Middle frontal gyrus (tissue), 1 donor: Measurements from ENCODE around the gene CSRP1.
A peak's percentile ranks its signal among the peaks of the same experiment; 100 is the strongest.
"Not testable (repeated sequence)": the region's sequence is repeated elsewhere in the genome, so short reads cannot be mapped to it uniquely, and the experiment has no call there.

ENCODE experiments used
- DNase-seq: peaks from one replicate; pipeline ENCODE4 v3.0.0-alpha.2; 2015; ENCODE audit warnings: low spot score; ENCODE audit errors: extremely low spot score

CSRP1 gene

DNA sequence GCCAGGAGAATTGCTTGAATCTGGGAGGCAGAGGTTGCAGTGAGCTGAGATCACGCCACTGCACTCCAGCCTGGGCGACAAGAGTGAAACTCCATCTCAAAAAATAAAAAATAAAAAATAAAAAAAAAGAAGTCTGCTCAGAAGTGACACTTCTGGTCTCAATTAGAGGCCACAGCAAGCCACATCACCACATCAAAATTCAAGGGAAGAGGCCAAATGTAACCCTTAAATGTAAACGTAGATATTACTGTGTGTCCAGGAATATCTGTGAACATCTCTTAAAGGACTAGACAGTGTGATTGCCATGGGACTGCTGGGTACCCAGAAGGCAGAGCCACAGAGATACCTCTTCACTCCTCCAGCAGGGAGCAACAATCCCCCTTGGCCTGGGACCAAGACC is 28.3 kb downstream of the CSRP1 start:
- not testable (repeated sequence) for DNase-seq

DNA sequence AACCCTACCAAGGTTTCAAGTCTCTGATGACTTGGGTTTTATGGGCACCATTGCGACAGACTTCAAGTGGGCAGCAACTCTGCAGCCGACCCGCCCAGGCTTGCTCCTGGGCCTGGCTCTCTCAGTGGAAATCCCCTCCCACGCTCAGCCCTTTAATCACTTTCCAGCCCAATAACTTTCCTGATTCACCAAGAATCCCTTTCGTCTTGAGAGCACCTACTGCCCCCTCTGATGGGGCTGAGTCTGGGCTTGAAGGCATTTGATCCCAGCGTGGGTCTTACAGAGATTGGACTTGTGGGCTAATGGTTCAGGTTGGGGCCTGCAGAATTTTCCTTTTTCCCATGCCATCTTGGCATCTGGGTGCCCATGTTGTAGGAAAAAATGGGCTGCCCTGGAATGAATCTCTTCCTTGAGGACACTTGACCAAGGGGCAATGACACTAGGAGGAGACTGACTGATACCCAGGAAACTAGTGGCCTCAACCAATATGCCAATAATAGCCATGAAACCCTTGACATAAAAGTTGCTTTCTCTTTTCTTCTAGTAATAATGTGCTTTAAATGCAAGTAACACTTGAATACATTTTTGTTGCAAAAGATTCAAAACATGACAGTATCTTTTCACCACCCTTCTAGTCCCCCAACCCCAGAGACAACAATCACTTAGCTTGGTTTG is 30.1 kb downstream of the CSRP1 start:
- no peak for DNase-seq

DNA sequence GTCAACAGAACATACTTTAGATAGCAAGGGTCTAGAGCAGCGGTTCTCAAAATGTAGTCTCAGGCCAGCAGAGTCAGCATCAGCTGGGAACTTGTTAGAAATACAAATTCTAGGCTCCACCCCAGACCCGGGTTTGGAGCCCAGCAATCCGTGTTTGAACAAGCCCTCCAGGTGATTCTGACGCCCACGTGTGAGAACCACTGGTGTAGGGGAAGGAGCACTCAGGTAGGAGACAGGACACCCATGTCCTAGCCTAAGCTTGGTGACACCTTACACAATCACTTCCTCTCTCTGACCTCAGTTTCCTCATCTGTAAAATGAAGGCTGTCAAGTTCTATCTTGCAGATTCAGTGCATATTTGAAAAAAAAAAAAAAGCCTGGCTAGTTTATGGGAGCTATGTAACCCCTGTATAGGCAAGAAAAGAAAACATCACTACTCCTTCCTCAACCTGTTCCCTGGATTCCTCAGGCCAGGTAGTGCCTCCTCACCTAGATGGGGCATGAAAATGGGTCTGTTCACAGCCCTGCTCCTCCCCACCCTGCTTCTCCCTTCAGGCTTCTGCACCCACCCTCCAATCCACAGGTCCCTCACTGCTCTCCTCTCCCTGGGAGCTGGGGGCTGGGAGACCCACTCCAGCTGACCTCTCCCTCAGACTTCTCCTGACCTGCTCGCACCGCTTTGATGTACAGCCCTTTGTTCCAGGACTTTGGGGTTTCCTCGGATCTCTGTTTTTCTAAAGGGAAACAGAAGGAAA is 30.8 kb downstream of the CSRP1 start:
- no peak for DNase-seq

DNA sequence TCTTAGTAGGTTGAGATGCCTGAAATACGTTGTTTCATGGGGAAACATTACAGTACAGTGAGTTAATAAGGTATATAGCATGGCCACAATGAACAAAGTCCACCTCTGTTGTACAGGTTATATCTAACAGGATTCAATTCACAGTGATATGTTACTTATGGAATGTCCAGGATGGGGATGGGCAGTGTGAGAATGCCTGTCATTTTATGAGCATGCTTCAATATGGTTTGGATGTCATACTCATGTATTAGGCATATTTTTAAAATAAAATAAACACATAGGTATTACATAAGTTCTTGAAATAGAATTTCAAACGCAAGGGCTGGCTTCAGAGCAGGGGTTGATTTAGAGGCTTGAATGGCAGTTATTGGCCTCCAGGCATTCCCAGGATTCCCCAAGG is 31.8 kb downstream of the CSRP1 start:
- no peak for DNase-seq

DNA sequence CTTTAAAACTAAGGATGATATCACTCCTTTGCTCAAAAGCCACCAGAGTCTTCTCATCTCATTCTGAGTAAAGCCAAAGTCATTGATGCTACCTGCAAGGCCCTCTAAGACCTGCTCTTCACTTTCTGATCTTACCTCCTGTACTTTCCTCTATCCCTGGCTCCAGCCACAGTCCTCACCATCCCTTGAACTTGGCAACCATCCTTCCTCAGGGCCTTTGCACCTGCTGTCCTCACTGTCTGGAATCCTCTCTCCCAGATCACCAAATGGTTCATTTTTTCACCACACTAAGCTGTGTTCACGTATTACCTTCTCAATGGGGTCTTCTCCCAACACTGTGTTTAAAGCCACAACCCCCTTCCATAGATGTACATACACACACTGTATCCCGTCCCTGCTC is 33.6 kb downstream of the CSRP1 start:
- no peak for DNase-seq

DNA sequence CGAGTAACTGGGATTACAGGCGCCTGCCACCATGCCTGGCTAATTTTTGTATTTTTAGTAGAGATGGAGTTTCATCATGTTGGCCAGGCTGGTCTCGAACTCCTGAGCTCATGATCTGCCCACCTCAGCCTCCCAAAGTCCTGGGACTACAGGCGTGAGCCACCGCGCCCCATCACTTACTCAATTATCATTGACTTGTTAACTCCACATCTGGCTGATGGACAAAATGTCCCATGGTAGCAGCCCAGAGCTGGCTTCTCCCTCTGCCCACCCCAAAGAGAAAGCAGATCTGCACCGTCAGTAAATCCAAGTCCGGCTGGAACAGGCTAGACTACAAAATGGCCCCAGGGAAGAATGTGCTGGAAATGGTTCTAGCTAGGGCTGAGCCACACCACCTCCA is 34.6 kb downstream of the CSRP1 start:
- DNase-seq, result not testable (repeated sequence)

DNA sequence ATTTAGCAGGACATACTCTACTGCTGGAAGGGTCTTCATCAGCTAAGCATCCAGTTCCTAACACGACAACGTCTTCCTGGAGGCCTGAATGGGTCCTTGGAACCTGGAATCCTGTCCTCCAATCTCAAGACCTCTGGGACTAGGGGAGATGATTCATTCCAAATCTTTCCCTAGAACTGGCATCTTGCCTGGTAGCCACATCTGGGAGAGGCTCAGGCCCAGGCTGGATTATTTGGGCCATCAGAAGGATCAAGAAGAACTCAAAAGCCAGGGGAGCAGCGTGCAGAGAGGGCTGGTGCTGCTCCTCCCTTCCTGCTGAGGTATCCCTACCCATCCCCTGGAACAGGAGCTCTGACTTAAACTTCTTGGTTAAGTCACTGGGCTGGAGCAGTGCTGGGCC is 35.2 kb downstream of the CSRP1 start:
- DNase-seq, result no peak

DNA sequence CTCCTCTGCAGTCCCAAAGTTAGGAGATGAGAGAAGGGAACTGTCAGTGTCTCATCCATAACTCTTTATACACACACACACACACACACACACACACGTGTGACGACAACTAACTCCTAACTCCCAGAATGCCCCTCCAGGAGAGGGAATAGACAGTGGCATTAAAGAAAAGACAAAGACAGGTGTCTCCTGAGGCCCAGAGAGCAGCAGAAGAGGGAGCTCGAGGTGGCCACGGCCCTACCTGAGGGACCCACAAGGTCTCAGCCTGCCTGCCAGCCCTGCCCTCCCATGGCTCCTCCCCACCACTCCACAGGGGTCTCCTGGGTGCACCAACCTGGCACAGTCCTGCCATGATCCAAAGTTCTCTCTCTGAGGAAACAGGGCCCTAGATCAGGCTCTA is 36.3 kb downstream of the CSRP1 start:
- DNase-seq, result no peak

DNA sequence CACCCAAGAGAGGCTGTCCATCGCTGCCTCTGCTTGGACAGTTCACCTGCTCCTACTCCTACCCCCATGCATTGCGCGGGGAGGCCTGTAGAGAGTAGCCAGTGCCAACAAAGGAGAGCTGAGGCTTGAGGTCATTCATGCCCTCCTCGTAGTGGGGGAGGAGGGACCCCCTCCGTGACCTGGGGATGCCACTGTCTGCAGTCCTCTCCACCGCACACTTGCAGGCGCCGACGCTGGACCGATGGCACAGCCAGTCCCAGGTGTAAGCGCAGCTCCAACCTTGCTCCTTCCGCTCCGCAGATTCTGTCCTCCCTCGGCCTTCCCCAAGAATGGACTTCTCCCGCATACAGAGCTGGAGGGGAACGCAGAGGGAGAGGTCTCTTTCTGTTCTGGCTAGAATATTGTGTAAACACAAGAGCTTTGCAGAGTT is 37.3 kb downstream of the CSRP1 start:
- DNase-seq, result no peak

DNA sequence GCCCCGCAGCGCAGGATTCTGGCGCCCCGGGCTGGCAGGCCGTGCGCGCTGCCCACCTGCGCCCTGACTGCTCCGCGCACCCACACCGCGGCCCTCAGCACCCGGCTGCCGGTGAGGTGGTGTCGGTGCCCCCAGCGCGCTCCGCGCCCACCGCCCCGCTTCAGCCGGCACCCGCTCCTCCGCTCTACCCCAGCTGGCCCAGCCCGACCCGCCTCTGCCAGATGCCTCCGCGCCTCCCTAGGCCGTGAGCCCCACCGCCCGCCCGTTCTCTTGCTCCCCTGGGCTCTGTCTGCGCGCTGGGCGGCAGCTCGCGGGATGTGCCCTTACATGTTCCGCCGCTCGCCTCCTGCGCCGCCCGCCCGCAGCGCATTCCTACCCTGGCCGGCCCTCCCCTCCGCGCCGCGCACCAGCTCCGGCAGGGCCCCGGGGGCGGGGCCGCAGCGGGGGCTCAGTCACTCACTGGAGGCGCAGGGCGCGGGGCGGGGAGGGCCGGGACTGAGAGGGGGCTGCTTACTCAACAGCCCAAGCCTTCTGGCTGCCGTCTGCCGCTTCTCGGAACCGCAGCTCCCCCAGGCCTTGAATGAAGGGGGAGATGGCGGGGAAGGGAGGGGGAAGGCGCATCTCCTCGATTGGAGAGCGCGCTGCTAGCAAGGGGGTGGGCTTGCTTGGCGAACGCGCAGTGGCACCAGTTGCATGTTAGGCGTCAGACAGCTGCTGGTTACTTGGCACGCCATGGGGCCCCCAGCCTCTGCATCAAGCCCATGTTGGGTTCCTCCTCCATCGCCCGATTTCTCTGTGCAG is 37.9 kb downstream of the CSRP1 start, which contains the start of gene PHLDA3:
Gene PHLDA3, minus strand, starts transcription at position 345 of the 801 bp plus-strand sequence. CDS start 402 bp downstream, outside the sequence.
- peak; percentile 79 for DNase-seq

DNA sequence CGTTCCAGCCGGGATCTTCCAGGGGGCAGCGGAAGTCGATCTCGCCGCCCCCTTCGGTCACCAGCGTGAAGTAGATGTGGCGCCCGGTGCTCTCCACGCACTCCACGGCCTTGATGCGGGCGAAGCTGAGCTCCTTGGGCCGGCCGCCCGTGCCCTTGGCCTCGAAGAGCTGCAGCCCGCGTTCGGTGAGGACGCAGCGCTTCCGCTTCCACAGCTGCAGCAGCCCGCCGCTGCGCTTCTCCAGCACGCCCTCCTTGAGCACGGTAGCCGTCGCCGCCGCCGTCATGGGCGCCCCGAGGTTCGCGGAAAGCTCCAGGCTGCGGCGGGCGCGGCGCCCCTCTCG is 38.5 kb downstream of the CSRP1 start:
- DNase-seq, result no peak

DNA sequence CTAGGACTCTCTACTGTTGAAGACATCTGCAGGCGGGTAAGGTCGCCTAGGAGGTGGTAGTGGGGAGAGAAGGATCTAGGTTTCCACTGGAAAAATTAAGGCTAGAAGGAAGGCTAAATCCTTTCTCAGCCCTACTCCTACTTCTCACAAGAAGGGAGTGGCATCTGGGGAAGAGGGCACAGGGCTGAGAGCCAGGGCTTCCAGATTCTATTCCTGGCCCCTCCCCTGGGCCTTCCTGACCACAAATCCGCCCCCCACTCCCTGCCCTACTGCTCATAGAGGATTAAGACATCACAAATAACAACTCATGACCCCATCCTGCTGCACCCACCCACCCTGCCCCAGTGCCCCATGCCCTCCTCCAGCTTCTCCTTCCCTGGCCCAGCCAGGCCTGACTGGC is 40.4 kb downstream of the CSRP1 start:
- DNase-seq, result no peak

DNA sequence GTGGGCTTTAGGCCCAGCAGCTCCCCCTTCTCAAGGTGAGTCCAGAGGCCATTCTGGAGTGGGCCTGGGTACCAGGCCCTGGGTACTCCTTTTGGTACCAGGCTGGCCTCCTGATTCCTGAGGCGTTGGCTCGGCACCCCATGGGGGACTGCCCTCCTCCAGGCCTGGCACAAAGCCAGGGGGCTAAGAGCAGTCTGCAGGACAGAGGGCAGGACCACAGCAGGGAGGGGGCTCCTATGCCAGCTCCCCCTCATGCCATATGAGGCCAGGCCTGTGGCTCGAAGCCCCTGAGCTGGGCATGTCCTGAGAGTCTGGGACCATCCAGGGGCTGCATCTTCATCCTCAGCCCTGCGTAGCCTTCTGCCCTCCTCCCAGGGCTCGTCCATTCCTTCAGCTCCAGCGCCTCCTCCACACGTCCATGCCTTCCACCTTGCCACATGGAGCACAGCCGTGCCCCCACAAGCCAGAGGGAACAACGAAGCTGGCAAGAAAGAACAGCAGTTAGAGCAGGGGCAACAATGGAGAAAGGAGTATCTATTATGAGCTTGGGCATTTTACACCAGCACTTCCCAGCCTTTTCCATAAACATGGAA is 41.1 kb downstream of the CSRP1 start:
- DNase-seq, result no peak

DNA sequence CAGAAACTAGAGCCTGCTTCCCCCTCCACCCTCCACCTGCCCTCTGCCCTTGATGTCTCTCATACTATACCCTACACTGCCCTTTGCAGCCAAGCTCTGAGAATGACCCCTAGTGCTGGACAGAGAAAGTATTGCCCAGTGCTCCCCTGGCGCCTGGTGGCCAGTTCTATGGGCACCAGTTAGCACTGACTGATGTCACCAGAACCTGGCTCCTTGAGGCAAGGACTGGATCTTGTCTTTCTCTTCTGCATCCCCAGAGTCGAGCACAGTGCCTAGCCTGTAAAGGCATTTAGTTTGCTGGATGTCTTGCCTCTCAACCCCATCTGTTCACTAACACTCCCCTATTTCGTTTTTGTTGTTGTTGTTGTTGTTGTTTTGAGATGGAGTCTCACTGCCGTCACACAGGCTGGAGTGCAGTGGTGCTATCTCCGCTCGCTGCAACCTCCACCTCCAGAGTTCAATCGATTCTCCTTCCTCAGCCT is 43.8 kb downstream of the CSRP1 start:
- DNase-seq, result no peak

DNA sequence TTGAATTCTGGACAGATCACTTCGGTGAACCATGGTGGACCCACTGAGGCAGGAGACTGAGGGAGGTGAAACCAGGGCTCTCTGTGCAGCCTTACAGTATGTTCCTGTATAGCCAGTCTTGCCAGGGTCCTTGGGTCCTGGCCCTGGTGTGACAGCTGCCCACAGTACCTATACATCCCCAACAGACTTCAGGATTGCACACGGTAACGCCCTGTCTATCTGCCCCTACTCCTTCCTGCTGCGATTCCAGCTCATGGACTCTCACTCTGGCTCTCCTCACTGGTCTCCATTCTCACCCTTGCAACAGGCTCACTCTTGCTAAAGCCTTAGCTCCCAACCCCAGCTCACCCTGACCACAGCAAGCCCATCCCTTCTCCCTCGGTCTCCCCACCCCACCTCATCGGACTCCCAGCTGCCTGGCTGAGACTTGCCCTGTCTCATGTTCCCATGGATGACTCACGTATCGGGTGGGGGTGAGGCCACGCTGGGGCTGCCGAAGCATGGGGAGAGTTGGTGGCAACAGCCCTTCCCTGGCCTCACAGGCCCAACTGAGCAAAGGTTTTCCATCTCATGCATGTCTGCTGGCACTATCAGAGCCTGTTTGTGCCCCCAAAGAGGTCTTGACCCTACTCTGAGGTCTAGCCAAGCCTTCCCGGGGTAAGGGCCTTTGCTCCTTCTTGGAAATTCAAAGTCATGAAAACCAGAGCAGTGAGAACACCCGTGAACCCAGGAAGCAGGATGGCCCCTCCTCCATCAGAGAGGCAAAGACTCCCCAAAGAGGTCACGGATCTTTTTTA is 45.1 kb downstream of the CSRP1 start:
- DNase-seq, result no peak

DNA sequence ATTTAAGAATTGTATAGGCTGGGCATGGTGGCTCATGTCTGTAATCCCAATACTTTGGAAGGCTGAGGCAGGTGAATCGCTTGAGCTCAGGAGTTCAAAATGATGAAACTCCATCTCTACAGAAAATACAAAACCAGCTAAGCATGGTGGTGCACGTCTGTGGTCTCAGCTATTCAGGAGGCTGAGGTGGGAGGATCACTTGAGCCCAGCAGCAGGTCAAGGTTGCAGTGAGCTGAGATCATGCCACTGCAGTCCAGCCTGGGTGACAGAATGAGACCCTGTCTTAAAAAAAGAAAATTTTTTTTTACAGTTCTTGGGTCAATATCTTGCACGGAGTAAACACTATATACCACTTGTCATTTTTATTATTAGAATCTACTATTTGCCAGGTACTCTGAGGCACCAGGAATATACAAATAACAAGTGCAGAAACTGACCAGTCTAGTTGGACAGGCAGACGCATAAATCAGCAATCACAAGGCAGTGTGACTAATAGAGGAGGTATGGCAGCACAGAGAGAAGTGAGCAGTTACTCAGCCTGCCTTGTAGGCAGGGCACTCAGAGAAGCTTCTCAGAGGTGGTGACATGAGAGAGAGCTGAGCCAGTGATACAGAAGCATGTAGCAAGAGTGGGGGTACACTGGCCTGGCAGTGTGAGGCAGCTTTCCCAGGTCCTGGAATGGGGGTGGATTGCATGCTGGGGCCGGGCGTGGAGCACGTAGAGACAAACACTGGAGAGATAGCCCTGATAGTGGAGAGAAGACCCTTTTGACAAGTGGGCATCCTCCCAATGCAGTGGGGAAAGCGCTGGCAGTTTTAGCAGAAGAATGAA is 45.9 kb downstream of the CSRP1 start:
- no peak for DNase-seq

DNA sequence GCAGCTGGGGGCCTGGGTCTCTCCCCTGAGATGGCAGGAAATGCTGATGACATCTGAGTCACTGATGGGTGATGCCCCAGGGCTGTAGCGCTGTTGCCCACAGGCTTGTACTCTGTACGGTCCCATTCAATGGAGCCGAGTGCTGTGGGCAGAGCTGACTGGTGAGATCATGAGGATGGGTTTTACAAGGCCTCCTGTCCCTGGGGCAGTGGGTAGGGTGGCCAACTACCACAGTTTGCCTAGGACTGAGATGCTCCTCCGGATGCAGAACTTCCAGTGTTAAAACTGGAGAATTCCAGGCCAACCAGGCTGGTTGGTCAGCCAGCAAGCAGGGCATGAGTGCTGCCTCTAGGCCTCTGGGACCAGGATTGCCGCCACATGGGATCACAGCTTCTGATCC is 47.1 kb downstream of the CSRP1 start:
- no peak for DNase-seq

DNA sequence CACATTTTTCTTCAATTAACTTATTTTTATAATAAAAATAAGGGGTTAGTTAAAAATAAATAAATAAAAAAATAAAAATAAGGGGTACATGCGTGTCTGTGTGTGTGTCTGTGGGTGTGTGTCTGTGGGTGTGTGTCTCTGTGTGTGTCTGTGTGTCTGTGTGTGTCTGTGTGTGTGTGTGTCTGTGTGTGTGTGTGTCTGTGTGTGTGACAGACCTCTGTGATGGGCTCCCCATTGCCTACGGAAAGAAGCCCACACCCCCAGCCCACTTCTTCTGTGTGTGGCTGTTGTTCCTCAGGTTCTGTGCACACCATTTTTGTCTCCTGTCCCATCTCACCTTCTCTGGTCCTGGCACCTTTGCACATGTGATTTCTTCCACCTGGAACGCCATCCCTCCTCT is 47.9 kb downstream of the CSRP1 start:
- no peak for DNase-seq

DNA sequence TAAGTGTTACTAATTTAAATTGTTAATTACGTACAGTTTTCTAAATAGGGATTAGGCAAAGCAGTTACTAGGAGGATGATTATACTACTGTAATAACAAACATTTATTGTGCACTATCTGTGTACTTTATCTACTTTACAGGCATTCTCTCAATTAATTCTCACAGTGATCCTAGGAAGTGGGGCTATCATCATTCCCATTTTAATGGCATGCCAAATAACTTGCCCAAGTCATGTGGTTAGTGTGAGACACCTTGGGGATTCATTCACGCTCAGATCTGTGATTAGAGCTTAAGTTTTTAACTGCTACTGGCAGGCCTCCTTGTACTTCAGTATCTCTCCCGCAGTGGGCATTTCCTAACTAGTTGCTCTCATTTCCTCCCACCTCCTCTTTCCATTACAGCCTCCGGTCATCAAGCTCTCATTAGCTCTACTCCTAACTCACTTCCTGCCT is 49.4 kb downstream of the CSRP1 start:
- DNase-seq, result no peak
